Measurements from ENCODE around the gene METTL13.

DNA sequence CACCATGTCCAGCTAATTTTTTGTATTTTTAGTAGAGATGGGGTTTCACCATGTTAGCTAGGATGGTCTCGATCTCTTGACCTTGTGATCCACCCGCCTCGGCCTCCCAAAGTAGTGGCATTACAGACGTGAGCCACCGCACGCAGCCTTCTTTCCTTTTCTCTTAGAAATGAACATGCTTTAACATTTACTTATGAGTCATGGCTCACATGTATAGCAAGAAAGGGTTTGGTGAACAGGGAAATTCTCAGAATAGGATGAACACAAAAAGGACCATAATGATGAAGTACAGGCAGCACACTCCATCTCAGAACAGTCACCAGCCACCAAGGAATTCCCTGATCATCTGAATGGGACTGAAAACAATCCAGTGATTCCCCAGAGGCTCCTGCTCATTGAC lies 30.2 kb upstream of the METTL13 start:
- TF ChIP-seq EZH2 (IDR thresholded peaks at IDR 0.05) (no peak), POLR2AphosphoS5 (IDR thresholded peaks at IDR 0.05; ENCODE audit: borderline replicate concordance, low read depth, low read length) (no peak), FOXP2 (optimal IDR thresholded peaks at IDR 0.05; ENCODE audit: control extremely low read depth, extremely low read length, insufficient read depth) (no peak)

Data from SK-N-MC (cell line).